GM23338 (cell line): ENCODE measurements around the gene DMRT1. TPM values are rescaled to one million over a fixed set of nuclear protein-coding genes. Genes with fewer than 3 reads are reported as not detected.

Experiments
- ATAC-seq: fragments of 200-7000 bp; cut with Tn5 transposase; 3 replicates; pipeline ENCODE4 v1.9.1; 2020
- DNase-seq: peaks from one replicate; pipeline ENCODE4 v3.0.0-alpha.2; 2015; ENCODE audit warnings: low spot score
- H2AFZ ChIP-seq: fragments of 200-600 bp; sonication (generic); 2 replicates; pipeline ENCODE4 v1.8.0; 2016; ENCODE audit warnings: antibody characterized with exemption, mild to moderate bottlenecking, moderate library complexity
- H3F3A ChIP-seq: fragments of 200-600 bp; sonication (generic); replicated peaks from 2 replicates; pipeline ENCODE4 v1.8.0; 2017; ENCODE audit warnings: antibody characterized with exemption, mixed run types, low read depth
- H3K27ac ChIP-seq: fragments of 200-600 bp; sonication (generic); 2 replicates; pipeline ENCODE4 v1.6.1; 2016; ENCODE audit warnings: low read depth
- H3K27me3 ChIP-seq: fragments of 200-600 bp; sonication (generic); 2 replicates; pipeline ENCODE4 v1.8.0; 2016; ENCODE audit warnings: mild to moderate bottlenecking, mixed run types, moderate library complexity; ENCODE audit not compliant: insufficient read depth
- H3K36me3 ChIP-seq: fragments of 200-600 bp; sonication (generic); 2 replicates; pipeline ENCODE4 v1.8.0; 2016; ENCODE audit warnings: mild to moderate bottlenecking; ENCODE audit not compliant: insufficient read depth
- H3K4me1 ChIP-seq: fragments of 200-600 bp; sonication (generic); 2 replicates; pipeline ENCODE4 v1.8.0; 2016; ENCODE audit warnings: mild to moderate bottlenecking, moderate library complexity; ENCODE audit not compliant: insufficient read depth
- H3K4me2 ChIP-seq: fragments of 200-600 bp; sonication (generic); 2 replicates; pipeline ENCODE4 v1.7.1; 2017; ENCODE audit warnings: mixed run types
- H3K4me3 ChIP-seq: fragments of 200-600 bp; sonication (generic); 2 replicates; pipeline ENCODE4 v1.6.1; 2016; ENCODE audit warnings: mixed run types
- H3K79me2 ChIP-seq: fragments of 200-600 bp; sonication (generic); replicated peaks from 2 replicates; pipeline ENCODE4 v1.8.0; 2017; ENCODE audit warnings: mild to moderate bottlenecking; ENCODE audit not compliant: insufficient read depth
- H3K9me2 ChIP-seq: fragments of 200-600 bp; sonication (generic); 2 replicates; pipeline ENCODE4 v1.8.0; 2017; ENCODE audit not compliant: insufficient read depth
- H4K20me1 ChIP-seq: fragments of 200-600 bp; sonication (generic); replicated peaks from 2 replicates; pipeline ENCODE4 v1.8.0; 2017; ENCODE audit warnings: mild to moderate bottlenecking; ENCODE audit not compliant: insufficient read depth
- H3K27ac Mint-ChIP-seq: 2 replicates; pipeline ENCODE4 v1.8.0; 2020; ENCODE audit warnings: inconsistent platforms, mild to moderate bottlenecking, moderate library complexity, mixed read lengths
- H3K27me3 Mint-ChIP-seq: 3 replicates; pipeline ENCODE4 v1.8.0; 2022; ENCODE audit warnings: low read depth, mild to moderate bottlenecking, moderate library complexity, mixed read lengths, inconsistent platforms; ENCODE audit not compliant: insufficient read depth, poor library complexity
- H3K36me3 Mint-ChIP-seq: 3 replicates; pipeline ENCODE4 v1.8.0; 2021; ENCODE audit warnings: low read depth, mild to moderate bottlenecking, inconsistent platforms, moderate library complexity, mixed read lengths
- H3K4me1 Mint-ChIP-seq: 3 replicates; pipeline ENCODE4 v1.8.0; 2020; ENCODE audit warnings: mild to moderate bottlenecking, inconsistent platforms, mixed read lengths
- H3K4me3 Mint-ChIP-seq: 3 replicates; pipeline ENCODE4 v1.8.0; 2021; ENCODE audit warnings: moderate library complexity, mild to moderate bottlenecking, inconsistent platforms, mixed read lengths
- H3K9me3 Mint-ChIP-seq: 3 replicates; pipeline ENCODE4 v1.8.0; 2020; ENCODE audit warnings: moderate library complexity, mild to moderate bottlenecking, inconsistent platforms, mixed read lengths
- CREB1 ChIP-seq: fragments of 250-450 bp; sonication (Bioruptor Pico); IDR thresholded peaks from 2 replicates; pipeline ENCODE4 v1.5.0; 2020; ENCODE audit warnings: low read depth, mild to moderate bottlenecking, moderate library complexity
- ETS1 ChIP-seq: IDR thresholded peaks from 2 replicates; pipeline ENCODE4 v1.6.1; 2016; ENCODE audit warnings: antibody characterized with exemption
- EZH2 ChIP-seq: fragments of 200-600 bp; sonication (generic); IDR thresholded peaks from one replicate; pipeline ENCODE4 v1.8.0; 2017; ENCODE audit warnings: antibody characterized with exemption, mild to moderate bottlenecking, low read depth; ENCODE audit not compliant: unreplicated experiment
- EZH2phosphoT487 ChIP-seq: fragments of 200-600 bp; sonication (generic); IDR thresholded peaks from one replicate; pipeline ENCODE4 v1.8.1; 2018; ENCODE audit warnings: antibody characterized with exemption; ENCODE audit not compliant: unreplicated experiment
- NANOG ChIP-seq: IDR thresholded peaks from 2 replicates; pipeline ENCODE4 v1.6.1; 2016; ENCODE audit warnings: antibody characterized with exemption, borderline replicate concordance
- POLR2AphosphoS5 ChIP-seq: IDR thresholded peaks from 2 replicates; pipeline ENCODE4 v1.6.1; 2016; ENCODE audit warnings: antibody characterized with exemption, low read depth
- STAT1 ChIP-seq: IDR thresholded peaks from one replicate; pipeline ENCODE4 v1.6.1; 2016; ENCODE audit warnings: antibody characterized with exemption; ENCODE audit not compliant: unreplicated experiment
- ZNF114 ChIP-seq: fragments of 250-450 bp; sonication (Bioruptor Pico); IDR thresholded peaks from 2 replicates; pipeline ENCODE4 v1.5.0; 2020; ENCODE audit warnings: mild to moderate bottlenecking, moderate library complexity
- ZNF331 ChIP-seq: fragments of 250-450 bp; sonication (Bioruptor Pico); IDR thresholded peaks from 2 replicates; pipeline ENCODE4 v1.5.0; 2020; ENCODE audit warnings: low read depth, mild to moderate bottlenecking, moderate library complexity
- ZNF462 ChIP-seq: fragments of 250-450 bp; sonication (Bioruptor Pico); IDR thresholded peaks from 2 replicates; pipeline ENCODE4 v1.5.0; 2020; ENCODE audit warnings: mild to moderate bottlenecking, moderate library complexity
- polyA plus RNA-seq: library from polyadenylated mRNA; unstranded; fragments of >200 nt; fragmentation: Nextera tagmentation; extraction: Ambion mirVana; gene quantifications from 2 replicates; pipeline ENCODE4 v1.2.1, GENCODE V29; 2016
- total RNA-seq: library from RNA; depleted of rRNA; stranded (reverse); fragments of >200 nt; shearing (Covaris generic); gene quantifications from 2 replicates; pipeline ENCODE4 v1.2.3, GENCODE V29; 2014
- TF ChIP-seq, protein P1 (sequence below), 2 experiments: fragments of 200-600 bp in 1 of 2; sonication (generic) in 1 of 2; conservative IDR thresholded peaks; 2 replicates each; pipeline versions ENCODE4 v1.5.1 to v1.6.1; 2016 to 2017; ENCODE audit warnings: antibody characterized with exemption in 2 of 2, low read depth in 2 of 2, mild to moderate bottlenecking in 2 of 2, moderate library complexity in 1 of 2
- TF ChIP-seq, protein P2 (sequence below): IDR thresholded peaks from one replicate; pipeline ENCODE4 v1.6.1; 2018; ENCODE audit warnings: antibody characterized with exemption; ENCODE audit not compliant: unreplicated experiment

Gene DMRT1
- total and polyA plus RNA-seq, 2 experiments from 2014 or later, result not detected

- H3K4me3 ChIP-seq, result no peak overlapping the region
These were observed 17.8 kb downstream of the DMRT1 start for GRCh38 chr9:859251-859650.

More at GRCh38 chr9:859251-859650, 17.8 kb downstream of the DMRT1 start:
- Histone ChIP-seq H3K36me3 (no peaks in the 10 kb centered on the region), H3K79me2 (no peaks in the 10 kb centered on the region), H3K9me2 (no peaks in the 10 kb centered on the region; the same call in 1 of the 2 replicates), H2AFZ (no peak overlapping the region), H3F3A (no peaks in the 10 kb centered on the region), H3K4me1 (no peaks in the 10 kb centered on the region), H3K27me3 (no peaks in the 10 kb centered on the region), H3K27ac (no peak overlapping the region), H4K20me1 (no peaks in the 10 kb centered on the region), H3K4me2 (no peak overlapping the region)
- Mint-ChIP-seq H3K4me3 (no peak overlapping the region), H3K27ac (no peak overlapping the region), H3K9me3 (peaks cover 17% of the 10 kb centered on the region), H3K4me1 (no peaks in the 10 kb centered on the region), H3K27me3 (peaks cover 12% of the 10 kb centered on the region), H3K36me3 (peaks cover 9% of the 10 kb centered on the region)
- ATAC-seq (no peak), DNase-seq (no peak)
- TF ChIP-seq STAT1, result no peak
- TF ChIP-seq ETS1, result no peak
- TF ChIP-seq POLR2AphosphoS5, result no peak
- TF ChIP-seq, protein P1, sequence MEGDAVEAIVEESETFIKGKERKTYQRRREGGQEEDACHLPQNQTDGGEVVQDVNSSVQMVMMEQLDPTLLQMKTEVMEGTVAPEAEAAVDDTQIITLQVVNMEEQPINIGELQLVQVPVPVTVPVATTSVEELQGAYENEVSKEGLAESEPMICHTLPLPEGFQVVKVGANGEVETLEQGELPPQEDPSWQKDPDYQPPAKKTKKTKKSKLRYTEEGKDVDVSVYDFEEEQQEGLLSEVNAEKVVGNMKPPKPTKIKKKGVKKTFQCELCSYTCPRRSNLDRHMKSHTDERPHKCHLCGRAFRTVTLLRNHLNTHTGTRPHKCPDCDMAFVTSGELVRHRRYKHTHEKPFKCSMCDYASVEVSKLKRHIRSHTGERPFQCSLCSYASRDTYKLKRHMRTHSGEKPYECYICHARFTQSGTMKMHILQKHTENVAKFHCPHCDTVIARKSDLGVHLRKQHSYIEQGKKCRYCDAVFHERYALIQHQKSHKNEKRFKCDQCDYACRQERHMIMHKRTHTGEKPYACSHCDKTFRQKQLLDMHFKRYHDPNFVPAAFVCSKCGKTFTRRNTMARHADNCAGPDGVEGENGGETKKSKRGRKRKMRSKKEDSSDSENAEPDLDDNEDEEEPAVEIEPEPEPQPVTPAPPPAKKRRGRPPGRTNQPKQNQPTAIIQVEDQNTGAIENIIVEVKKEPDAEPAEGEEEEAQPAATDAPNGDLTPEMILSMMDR (conservative IDR thresholded peaks at IDR 0.05; ENCODE audit: low read depth in 2 of 2), result no peak
- no peak for TF ChIP-seq ZNF114 (CRISPR knock-in tag)
- TF ChIP-seq EZH2, result no peak
- no peak for TF ChIP-seq ZNF331
- TF ChIP-seq CREB1, result no peak
- no peak for TF ChIP-seq ZNF462 (CRISPR knock-in tag)
- TF ChIP-seq NANOG, result no peak
- no peak for TF ChIP-seq EZH2phosphoT487
- TF ChIP-seq, protein P2, sequence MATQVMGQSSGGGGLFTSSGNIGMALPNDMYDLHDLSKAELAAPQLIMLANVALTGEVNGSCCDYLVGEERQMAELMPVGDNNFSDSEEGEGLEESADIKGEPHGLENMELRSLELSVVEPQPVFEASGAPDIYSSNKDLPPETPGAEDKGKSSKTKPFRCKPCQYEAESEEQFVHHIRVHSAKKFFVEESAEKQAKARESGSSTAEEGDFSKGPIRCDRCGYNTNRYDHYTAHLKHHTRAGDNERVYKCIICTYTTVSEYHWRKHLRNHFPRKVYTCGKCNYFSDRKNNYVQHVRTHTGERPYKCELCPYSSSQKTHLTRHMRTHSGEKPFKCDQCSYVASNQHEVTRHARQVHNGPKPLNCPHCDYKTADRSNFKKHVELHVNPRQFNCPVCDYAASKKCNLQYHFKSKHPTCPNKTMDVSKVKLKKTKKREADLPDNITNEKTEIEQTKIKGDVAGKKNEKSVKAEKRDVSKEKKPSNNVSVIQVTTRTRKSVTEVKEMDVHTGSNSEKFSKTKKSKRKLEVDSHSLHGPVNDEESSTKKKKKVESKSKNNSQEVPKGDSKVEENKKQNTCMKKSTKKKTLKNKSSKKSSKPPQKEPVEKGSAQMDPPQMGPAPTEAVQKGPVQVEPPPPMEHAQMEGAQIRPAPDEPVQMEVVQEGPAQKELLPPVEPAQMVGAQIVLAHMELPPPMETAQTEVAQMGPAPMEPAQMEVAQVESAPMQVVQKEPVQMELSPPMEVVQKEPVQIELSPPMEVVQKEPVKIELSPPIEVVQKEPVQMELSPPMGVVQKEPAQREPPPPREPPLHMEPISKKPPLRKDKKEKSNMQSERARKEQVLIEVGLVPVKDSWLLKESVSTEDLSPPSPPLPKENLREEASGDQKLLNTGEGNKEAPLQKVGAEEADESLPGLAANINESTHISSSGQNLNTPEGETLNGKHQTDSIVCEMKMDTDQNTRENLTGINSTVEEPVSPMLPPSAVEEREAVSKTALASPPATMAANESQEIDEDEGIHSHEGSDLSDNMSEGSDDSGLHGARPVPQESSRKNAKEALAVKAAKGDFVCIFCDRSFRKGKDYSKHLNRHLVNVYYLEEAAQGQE, result no peak
